ENCODE results near the gene BID. TPM values are rescaled to one million over a fixed set of nuclear protein-coding genes. Genes with fewer than 3 reads are reported as not detected.

BID gene
- total and polyA plus RNA-seq, 10 of the 15 experiments (the other 5 are each of a cell fraction or from before 2014, with no cell fraction given): 7.9 to 241 (median 136) TPM

DNA sequence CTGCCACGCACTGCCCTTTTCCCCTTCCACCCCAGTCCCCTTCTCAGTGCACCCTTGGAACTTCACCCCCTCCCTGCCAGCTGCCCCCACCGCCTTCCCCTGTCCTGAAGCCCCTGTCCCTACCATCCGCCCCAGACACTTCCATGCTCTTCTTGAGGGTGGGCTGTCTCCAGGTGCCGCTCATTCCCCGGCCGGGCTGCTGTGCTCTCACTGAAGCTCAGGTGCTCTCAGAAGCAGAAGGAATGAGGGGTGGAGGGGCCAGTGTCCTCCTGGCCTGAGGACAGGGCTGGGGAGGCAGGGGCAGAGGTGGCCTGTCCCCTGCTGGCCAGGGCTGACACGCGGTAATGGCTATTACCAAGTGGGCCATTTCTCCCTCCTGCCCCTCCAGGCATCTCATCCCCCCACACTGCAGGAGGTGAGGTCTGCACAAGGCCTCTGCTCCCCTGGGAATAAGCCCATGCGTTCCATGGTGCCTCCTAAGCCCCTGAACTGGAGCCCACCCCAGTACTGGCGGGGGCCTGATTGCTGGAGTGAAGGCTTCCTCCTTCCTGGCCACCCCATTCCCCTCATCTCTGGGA lies 6.6 kb upstream of the BID start:
- H3K27ac ChIP-seq (ENCODE audit: control insufficient read depth, insufficient read depth): peak overlapping the region; percentile 98
- in situ Hi-C loops (cut with MboI): no loop called here
- no peak for FAIRE-seq
- peak; percentile 40; the same call in 1 of the 2 replicates for TF ChIP-seq GATAD2B (conservative IDR thresholded peaks at IDR 0.05; ENCODE audit: low read depth)
- TF ChIP-seq RELA (IDR thresholded peaks at IDR 0.05; ENCODE audit: borderline replicate concordance, partially characterized antibody): no peak
- no peak for TF ChIP-seq POLR2AphosphoS2 (IDR thresholded peaks at IDR 0.05; ENCODE audit: low read depth, low read length)
- TF ChIP-seq SIN3A (IDR thresholded peaks at IDR 0.05; ENCODE audit: low read depth, low read length): no peak
- TF ChIP-seq EP300 (IDR thresholded peaks at IDR 0.05; ENCODE audit: borderline replicate concordance in 1 of 2, control insufficient read depth in 1 of 2, low read depth in 2 of 2, low read length in 2 of 2): no peak
- no peak for TF ChIP-seq SMAD1 (IDR thresholded peaks at IDR 0.05; ENCODE audit: low read depth, partially characterized antibody)
- TF ChIP-seq, protein P1, sequence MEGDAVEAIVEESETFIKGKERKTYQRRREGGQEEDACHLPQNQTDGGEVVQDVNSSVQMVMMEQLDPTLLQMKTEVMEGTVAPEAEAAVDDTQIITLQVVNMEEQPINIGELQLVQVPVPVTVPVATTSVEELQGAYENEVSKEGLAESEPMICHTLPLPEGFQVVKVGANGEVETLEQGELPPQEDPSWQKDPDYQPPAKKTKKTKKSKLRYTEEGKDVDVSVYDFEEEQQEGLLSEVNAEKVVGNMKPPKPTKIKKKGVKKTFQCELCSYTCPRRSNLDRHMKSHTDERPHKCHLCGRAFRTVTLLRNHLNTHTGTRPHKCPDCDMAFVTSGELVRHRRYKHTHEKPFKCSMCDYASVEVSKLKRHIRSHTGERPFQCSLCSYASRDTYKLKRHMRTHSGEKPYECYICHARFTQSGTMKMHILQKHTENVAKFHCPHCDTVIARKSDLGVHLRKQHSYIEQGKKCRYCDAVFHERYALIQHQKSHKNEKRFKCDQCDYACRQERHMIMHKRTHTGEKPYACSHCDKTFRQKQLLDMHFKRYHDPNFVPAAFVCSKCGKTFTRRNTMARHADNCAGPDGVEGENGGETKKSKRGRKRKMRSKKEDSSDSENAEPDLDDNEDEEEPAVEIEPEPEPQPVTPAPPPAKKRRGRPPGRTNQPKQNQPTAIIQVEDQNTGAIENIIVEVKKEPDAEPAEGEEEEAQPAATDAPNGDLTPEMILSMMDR (IDR thresholded peaks at IDR 0.05 in 2 of 3, conservative IDR thresholded peaks at IDR 0.05 in 1 of 3; ENCODE audit: control insufficient read depth in 2 of 3, extremely low read depth in 1 of 3, insufficient read depth in 1 of 3, low read depth in 3 of 3, low read length in 3 of 3): no peak
- no peak for TF ChIP-seq ZNF217 (IDR thresholded peaks at IDR 0.05)
- TF ChIP-seq, protein P2, sequence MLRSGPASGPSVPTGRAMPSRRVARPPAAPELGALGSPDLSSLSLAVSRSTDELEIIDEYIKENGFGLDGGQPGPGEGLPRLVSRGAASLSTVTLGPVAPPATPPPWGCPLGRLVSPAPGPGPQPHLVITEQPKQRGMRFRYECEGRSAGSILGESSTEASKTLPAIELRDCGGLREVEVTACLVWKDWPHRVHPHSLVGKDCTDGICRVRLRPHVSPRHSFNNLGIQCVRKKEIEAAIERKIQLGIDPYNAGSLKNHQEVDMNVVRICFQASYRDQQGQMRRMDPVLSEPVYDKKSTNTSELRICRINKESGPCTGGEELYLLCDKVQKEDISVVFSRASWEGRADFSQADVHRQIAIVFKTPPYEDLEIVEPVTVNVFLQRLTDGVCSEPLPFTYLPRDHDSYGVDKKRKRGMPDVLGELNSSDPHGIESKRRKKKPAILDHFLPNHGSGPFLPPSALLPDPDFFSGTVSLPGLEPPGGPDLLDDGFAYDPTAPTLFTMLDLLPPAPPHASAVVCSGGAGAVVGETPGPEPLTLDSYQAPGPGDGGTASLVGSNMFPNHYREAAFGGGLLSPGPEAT (IDR thresholded peaks at IDR 0.05; ENCODE audit: low read depth): no peak
- no peak for TF ChIP-seq HDAC2 (IDR thresholded peaks at IDR 0.05)
- TF ChIP-seq TAF1 (IDR thresholded peaks at IDR 0.05; ENCODE audit: borderline replicate concordance, low read depth, low read length): no peak
- no peak for TF ChIP-seq ZNF687 (IDR thresholded peaks at IDR 0.05)
- TF ChIP-seq TCF12 (IDR thresholded peaks at IDR 0.05; ENCODE audit: low read depth, low read length): no peak

More for the DNA sequence above, 6.6 kb upstream of the BID start:
- CTCF ChIA-PET: interaction anchor here (0.7 to 6.4 kb wide), 12 partner anchors 9 to 295 kb away, joined by 3 to 70 read pairs (median 5); no protein-coding TSS in a partner anchor
- no peaks in the 10 kb centered on the region; a peak in 1 of 4 replicates for H3K36me3 ChIP-seq (ENCODE audit: control insufficient read depth in 2 of 2, insufficient read depth in 2 of 2, low read length in 1 of 2)
- RAD21 ChIA-PET (ENCODE audit: unreplicated experiment): interaction anchor here (1.2 to 4.5 kb wide), 8 partner anchors 9 to 295 kb away, joined by 3 to 77 read pairs (median 4); no protein-coding TSS in a partner anchor
- SMC1A ChIA-PET (ENCODE audit: uncharacterized antibody, unreplicated experiment): interaction anchor here (0.9 to 3.7 kb wide), 13 partner anchors 9 to 277 kb away, joined by 3 to 24 read pairs (median 4); no protein-coding TSS in a partner anchor
- H4K20me1 ChIP-seq (ENCODE audit: control insufficient read depth, insufficient read depth): no peaks in the 10 kb centered on the region
- H3K79me2 ChIP-seq (ENCODE audit: control insufficient read depth, insufficient read depth, low read length): peaks cover 38% of the 10 kb centered on the region
- BruUV-seq (replicated peaks): no TSS peak
- peak overlapping the region; percentile 92 for H3K4me2 ChIP-seq (ENCODE audit: control insufficient read depth, insufficient read depth)
- intact Hi-C loops (cut with micrococcal nuclease; ENCODE audit: unreplicated experiment): no loop called here
- 67% methylated on average over 9 of the region's 10 CpGs for WGBS (ENCODE audit: insufficient coverage, insufficient replicate concordance, low lambda C conversion rate, missing lambda C conversion rate)
- H3K4me3 ChIP-seq: peak overlapping the region; percentile 91
- ATAC-seq (no peak), DNase-seq (ENCODE audit: low read depth, low spot score) (no peak)
- H3K27me3 ChIP-seq (replicated peaks in 1 of 2; ENCODE audit: control insufficient read depth in 2 of 2, insufficient read depth in 2 of 2, low read length in 1 of 2): no peaks in the 10 kb centered on the region
- H3K4me1 ChIP-seq (ENCODE audit: control insufficient read depth, insufficient read depth, low read length): peaks cover 48% of the 10 kb centered on the region
- POLR2A ChIA-PET: interaction anchor here (0.7 to 6.7 kb wide), 3 partner anchors 8 to 297 kb away, joined by 3 to 85 read pairs (median 6); partner anchors contain the start of gene PEX26
- H3K9me3 ChIP-seq (replicated peaks; ENCODE audit: control insufficient read depth, insufficient read depth, low read length): no peaks in the 10 kb centered on the region; the same call in 2 of the 3 replicates
- peak overlapping the region; percentile 72 for H3K9ac ChIP-seq (ENCODE audit: control insufficient read depth, insufficient read depth, low read length)
- no peak overlapping the region for H2AFZ ChIP-seq (ENCODE audit: control insufficient read depth, low read depth, low read length)

Data from GM12878 (cell line).